ENCODE results near the gene BCAS1. TPM values are rescaled to one million over a fixed set of nuclear protein-coding genes. Genes with fewer than 3 reads are reported as not detected.

The BCAS1 gene
- total RNA-seq, 1 experiment from 2014 or later: 0.17 TPM

GRCh38 chr20:53984356-53985149 is 85.8 kb downstream of the BCAS1 start:
- ChIA-PET CTCF (no interaction called here), RAD21 (ENCODE audit: low non-redundant PET in 1 of 2, low total read pairs in 2 of 2, uncharacterized antibody in 2 of 2, unreplicated experiment in 2 of 2) (no interaction called here), POLR2A (no interaction called here)
- Histone ChIP-seq H3K27me3 (ENCODE audit: insufficient read depth, low read length) (peaks cover 3% of the 10 kb centered on the region; the same call in 1 of the 2 replicates), H3K9ac (ENCODE audit: low read length) (no peak overlapping the region), H3K9me3 (ENCODE audit: control insufficient read depth in 1 of 2, insufficient read depth in 1 of 2, low read depth in 1 of 2, low read length in 2 of 2) (no peaks in the 10 kb centered on the region), H4K20me1 (ENCODE audit: insufficient read depth) (no peaks in the 10 kb centered on the region), H3K36me3 (ENCODE audit: control insufficient read depth in 1 of 2, insufficient read depth in 2 of 2, low read length in 2 of 2) (no peaks in the 10 kb centered on the region), H3K4me2 (ENCODE audit: low read length) (no peak overlapping the region), H3K4me3 (replicated peaks in 1 of 2; ENCODE audit: low read depth in 1 of 2, low read length in 2 of 2) (no peak overlapping the region), H2AFZ (ENCODE audit: low read depth, low read length, poor library complexity, severe bottlenecking) (no peak overlapping the region), H3K9me2 (ENCODE audit: insufficient read depth) (no peaks in the 10 kb centered on the region), H3K79me2 (ENCODE audit: insufficient read depth, low read length) (no peaks in the 10 kb centered on the region), H3K27ac (ENCODE audit: low read depth, low read length) (no peak overlapping the region), H3K4me1 (ENCODE audit: control insufficient read depth in 1 of 2, insufficient read depth in 2 of 2, low read length in 2 of 2) (no peaks in the 10 kb centered on the region)
- TF ChIP-seq YY1 (IDR thresholded peaks at IDR 0.05; ENCODE audit: extremely low read depth, insufficient replicate concordance, low read depth, low read length) (no peak), SIN3A (IDR thresholded peaks at IDR 0.05; ENCODE audit: low read depth) (no peak), RAD21 (IDR thresholded peaks at IDR 0.05; ENCODE audit: low read depth) (no peak), EGR1 (IDR thresholded peaks at IDR 0.05; ENCODE audit: low read depth) (no peak), ELF1 (IDR thresholded peaks at IDR 0.05; ENCODE audit: borderline replicate concordance, low read depth) (no peak), EZH2 (IDR thresholded peaks at IDR 0.05) (no peak), TCF7L2 (IDR thresholded peaks at IDR 0.05; ENCODE audit: borderline replicate concordance, extremely low read depth, insufficient read depth, insufficient read length) (no peak), ZBTB33 (IDR thresholded peaks at IDR 0.05; ENCODE audit: extremely low read depth, insufficient replicate concordance, low read length) (no peak), SRF (IDR thresholded peaks at IDR 0.05; ENCODE audit: low read depth) (no peak)
- intact Hi-C loops (cut with micrococcal nuclease): loop anchor here (10.0 kb wide), 1 partner anchor 660 kb away; no protein-coding TSS in a partner anchor
- no TSS peak for BruUV-seq (replicated peaks)
- DNase-seq (ENCODE audit: low read depth, low spot score) (no peak), ATAC-seq (no peak)
